Epithelial cell of proximal tubule (primary cell): Measurements from ENCODE around the gene CACNA1D. TPM values are rescaled to one million over a fixed set of nuclear protein-coding genes. Genes with fewer than 3 reads are reported as not detected.
A peak's percentile ranks its signal among the peaks of the same experiment; 100 is the strongest.

Experiments used
- DNase-seq: peaks from one replicate; pipeline ENCODE4 v3.0.0-alpha.2; 2011; ENCODE audit warnings: low read depth
- H3K4me3 ChIP-seq: 2 replicates; pipeline ENCODE4 v1.5.1; 2011; ENCODE audit warnings: low read depth, mild to moderate bottlenecking, low read length
- CTCF ChIP-seq: conservative IDR thresholded peaks from 2 replicates; pipeline ENCODE4 v1.5.1; 2012; ENCODE audit warnings: low read depth, mild to moderate bottlenecking, low read length
- total RNA-seq: library from RNA; depleted of rRNA; stranded (reverse); fragments of >200 nt; gene quantifications from 2 replicates; pipeline ENCODE4 v1.2.3, GENCODE V29; 2015

The CACNA1D gene
- total RNA-seq, 1 donor from 2014 or later: 1.9 TPM

GRCh38 chr3:53495146-53495519, 722 bp downstream of the CACNA1D start:
- H3K4me3 ChIP-seq: peak overlapping the region; percentile 64
- TF ChIP-seq CTCF: no peak
- no peak for DNase-seq

GRCh38 chr3:53495520-53496391, 1.3 kb downstream of the CACNA1D start:
- no peak for DNase-seq
- peak overlapping the region; percentile 64 for H3K4me3 ChIP-seq

GRCh38 chr3:53496392-53496670, 1.9 kb downstream of the CACNA1D start:
- no peak for DNase-seq
- no peak overlapping the region for H3K4me3 ChIP-seq
- TF ChIP-seq CTCF: no peak

More at GRCh38 chr3:53495520-53496391, 1.3 kb downstream of the CACNA1D start:
- no peak for TF ChIP-seq CTCF

- DNase-seq: no peak
- no peak for TF ChIP-seq CTCF
- H3K4me3 ChIP-seq: no peak overlapping the region
Measured at GRCh38 chr3:53496984-53497383, 2.6 kb downstream of the CACNA1D start.

GRCh38 chr3:53498806-53499641, 4.6 kb downstream of the CACNA1D start:
- TF ChIP-seq CTCF: peak; percentile 29
- no peak for DNase-seq
- no peak overlapping the region for H3K4me3 ChIP-seq

GRCh38 chr3:53500165-53500777, 5.9 kb downstream of the CACNA1D start:
- no peak for TF ChIP-seq CTCF
- no peak for DNase-seq
- H3K4me3 ChIP-seq: no peak overlapping the region
